HG02885 (cell line): ENCODE data around the gene EIF5B.

Experiments used
- ATAC-seq: cut with Tn5 transposase; IDR thresholded peaks from one replicate; pipeline ENCODE4 v1.9.1; 2021; ENCODE audit warnings: mild to moderate bottlenecking; ENCODE audit not compliant: unreplicated experiment, poor library complexity

EIF5B gene

GRCh38 chr2:99448556-99448955 lies 111.4 kb downstream of the EIF5B start:
- ATAC-seq = no peak

- no peak for ATAC-seq
These were observed 113.0 kb downstream of the EIF5B start for GRCh38 chr2:99450199-99450598.
